HG03064 (cell line): ENCODE results near the gene FAM107B.
A peak's percentile ranks its signal among the peaks of the same experiment; 100 is the strongest.
"Not testable (repeated sequence)": the region's sequence is repeated elsewhere in the genome, so short reads cannot be mapped to it uniquely, and the experiment has no call there.

Experiments used
- ATAC-seq: cut with Tn5 transposase; IDR thresholded peaks from one replicate; pipeline ENCODE4 v1.9.1; 2021; ENCODE audit warnings: low read depth; ENCODE audit not compliant: unreplicated experiment

FAM107B gene

DNA sequence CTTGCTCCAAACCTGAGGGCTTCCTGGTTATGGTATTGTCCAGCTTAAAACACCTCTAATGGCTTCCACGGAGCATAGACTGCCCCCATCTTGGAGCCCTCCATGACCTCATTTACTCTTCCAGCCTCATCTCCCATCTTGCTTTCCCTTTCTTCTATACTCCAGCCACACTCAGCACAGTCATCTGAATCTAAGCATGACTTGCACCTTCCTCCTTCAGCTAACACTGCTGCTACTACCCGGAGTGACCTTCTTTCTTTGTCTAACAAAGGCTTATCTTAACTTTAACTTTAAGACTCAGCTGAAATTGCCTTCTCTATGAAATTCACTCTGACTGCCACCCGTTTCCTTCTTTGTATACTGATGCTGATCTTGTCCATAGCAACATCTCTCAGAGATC lies 135.1 kb downstream of the FAM107B start:
- no peak for ATAC-seq

DNA sequence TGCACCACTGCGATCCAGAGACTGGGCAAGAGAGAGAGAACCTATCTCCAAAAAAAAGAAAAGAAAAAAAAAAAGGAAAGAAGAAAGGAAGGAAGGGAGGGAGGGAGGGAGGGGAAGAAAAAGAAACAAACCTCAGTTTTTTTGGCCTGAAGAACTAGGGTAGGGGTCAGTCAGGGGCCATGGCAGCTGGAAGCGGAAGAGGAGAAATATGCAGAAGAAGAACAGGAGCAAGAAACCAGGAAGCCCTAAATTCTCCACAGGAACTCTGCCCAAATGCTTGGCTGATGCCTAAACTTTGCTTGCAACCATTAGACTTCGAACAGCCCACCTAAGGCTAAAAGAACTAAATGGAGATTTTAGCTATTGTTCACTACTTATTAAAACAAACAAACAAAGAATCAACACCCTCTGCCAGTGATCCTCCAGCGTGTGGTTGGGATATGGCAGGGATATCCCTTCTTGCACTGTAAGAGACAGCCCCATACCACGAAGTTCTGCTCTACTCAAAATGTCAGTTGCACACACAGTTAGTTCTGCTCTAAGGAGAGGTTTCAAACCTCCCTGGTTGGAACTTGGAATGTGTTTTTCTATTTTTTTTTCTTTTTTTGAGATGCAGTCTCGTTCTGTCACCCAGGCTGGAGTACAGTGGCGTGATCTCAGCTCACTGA lies 139.5 kb downstream of the FAM107B start:
- ATAC-seq: no peak

DNA sequence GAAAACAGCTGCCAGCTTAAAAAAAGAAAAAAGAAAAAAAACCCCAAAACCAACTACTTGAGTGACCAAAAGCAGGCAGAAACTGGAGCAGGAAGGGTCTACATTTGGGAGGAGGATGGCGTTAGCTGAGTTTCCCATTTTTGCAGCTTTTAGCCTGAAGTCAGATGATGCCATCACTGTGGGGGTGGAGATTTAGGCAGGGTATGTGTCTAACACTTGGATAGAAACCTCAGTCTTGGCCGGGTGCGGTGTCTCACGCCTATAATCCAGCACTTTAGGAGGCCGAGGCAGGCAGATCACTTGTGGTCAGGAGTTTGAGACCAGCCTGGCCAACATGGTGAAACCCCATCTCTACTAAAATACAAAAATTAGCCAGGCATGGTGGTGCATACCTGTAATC lies 140.1 kb downstream of the FAM107B start:
- not testable (repeated sequence) for ATAC-seq

DNA sequence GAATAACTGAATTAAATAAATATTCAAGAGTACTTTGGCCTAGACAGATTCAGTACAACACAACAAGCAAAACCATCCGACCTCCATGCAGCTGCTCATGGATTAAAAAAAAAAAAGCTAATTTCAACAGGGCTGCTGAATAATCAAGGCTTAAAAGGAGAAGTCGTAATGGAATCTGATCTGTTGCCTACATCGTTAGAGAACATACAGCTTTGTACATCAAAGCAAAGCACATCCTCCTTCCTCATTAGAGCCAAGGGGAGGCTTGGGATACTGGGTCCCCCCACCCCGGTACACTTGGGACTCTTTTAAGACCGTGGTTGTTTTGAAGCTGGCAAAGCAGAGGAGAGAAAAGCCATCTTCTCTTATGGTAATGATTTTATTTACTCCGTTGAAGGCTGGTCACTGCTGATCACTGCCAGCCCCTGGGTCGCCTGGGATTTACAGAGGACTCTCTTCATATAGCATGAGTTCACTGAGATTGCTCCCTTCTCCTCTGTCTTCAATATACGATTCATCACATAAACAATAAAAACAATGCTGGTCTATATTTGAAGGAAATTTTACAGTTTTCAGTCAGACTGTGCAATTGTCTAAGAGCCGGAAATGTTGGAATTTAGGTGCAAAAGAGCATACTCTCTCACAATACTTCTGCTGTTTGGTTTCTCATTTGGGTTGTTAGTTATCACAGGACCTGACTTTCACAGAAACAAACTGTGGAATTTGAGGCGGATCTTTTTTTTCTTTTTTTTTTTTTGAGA lies 148.8 kb downstream of the FAM107B start:
- ATAC-seq: no peak

DNA sequence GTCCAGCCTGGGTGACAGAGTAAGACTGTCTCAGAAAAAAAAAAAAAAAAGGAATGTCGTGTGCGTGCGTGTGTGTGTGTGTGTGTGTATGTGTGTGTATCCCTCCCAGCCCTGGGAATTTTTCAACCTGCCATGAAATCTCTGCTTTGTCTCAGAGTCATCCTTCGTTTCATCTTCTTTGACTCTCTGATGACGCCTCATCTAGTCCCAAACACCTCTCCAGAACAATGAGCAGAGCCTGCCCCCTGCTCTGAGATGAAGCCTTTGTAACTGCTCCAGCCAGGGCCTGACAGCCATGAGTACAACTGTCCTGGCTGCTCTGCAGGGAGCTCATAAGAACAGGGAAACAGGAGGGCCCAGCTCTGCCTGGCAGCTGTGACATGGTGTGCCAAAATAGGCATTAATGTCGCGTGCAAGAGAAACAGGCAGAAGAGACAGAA lies 149.5 kb downstream of the FAM107B start:
- no peak for ATAC-seq

DNA sequence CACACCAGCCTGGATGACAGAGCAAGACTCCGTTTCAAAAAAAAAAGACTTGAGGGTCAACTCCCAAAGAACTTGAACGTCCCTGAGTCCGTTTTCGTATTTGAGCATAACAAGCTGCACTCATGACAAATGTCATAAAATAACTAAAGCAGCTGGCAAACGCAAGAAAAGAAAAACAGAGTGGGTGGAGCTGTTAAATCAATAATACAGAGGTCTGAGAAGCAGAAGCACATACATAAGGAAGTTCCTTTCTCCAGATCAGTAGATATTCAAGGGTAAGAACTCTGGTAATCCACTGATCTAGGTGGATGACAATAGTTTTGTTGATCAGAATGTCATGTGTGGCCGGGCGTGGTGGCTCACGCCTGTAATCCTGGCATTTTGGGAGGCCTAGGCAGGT lies 150.1 kb downstream of the FAM107B start:
- no peak for ATAC-seq

DNA sequence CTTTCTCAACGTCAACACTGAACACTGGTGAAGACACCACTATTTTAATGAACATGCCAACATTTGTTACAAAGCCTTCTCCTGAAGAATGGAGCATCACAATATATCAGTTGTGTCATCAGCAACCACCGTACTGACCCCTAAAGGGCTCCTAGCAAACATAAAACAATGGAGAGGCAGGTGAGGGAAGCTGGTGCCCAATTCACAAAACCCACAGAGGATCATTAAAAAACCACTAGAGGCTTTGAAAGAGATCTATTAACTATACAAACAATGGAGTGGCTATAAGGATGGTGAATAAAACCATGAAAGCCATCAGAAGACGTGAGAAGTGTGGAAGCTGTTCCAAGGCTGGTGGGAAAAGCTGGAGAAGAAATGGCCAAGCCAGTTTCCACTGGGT lies 150.8 kb downstream of the FAM107B start:
- ATAC-seq: no peak

DNA sequence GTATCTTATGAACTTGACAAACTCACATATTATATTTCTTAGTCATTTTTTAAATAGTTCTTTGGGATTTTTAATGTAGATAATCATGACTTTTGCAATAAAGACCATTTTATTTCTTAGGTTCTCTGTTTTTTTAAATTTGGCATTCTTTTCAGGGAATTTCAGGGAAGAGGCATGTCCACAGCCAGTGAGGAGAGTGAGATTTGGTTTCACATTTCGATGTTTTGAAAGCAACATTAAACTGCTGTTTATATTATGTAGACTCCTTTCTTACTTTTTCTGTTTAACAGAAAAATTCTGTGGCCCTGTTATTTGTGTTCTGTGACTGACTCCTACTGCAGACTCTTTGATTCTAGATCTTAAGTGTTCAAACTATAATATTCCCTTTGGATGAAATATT lies 153.7 kb downstream of the FAM107B start:
- no peak for ATAC-seq

DNA sequence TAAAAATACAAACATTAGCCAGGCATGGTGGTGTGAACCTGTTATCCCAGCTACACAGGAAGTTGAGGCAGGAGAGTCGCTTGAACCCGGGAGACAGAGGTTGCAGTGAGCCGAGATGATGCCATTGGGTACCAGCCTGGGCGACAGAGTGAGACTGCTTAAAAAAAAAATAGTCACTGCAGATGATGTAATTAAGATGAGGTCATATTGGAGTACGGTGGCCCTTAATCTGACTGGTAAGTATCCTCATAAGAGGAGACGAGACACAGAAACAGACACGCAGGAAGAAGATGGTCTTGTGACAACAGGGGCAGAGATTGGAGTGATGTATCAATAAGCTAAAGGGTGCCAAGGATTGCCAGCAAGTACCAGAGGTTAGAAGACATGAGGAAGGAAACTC lies 156.0 kb downstream of the FAM107B start:
- ATAC-seq: no peak

DNA sequence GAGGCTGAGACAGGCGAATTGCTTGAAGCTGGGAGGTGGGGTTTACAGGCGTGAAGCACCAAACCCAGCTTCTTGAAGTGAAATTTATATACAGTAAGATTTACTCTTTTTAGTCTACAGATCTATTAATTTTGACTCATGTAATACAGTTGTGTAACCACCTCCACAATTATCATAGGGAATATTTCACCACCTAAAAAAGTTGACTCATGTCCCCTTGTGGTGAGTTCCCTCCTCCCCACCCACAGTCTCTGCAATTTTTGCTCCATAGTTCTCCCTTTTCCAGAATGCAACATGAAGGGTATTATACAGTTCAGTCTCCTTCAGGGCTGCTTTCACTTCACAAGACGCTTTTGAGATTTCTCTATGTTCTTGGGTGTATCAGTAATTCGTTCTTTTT lies 156.8 kb downstream of the FAM107B start:
- no peak for ATAC-seq

DNA sequence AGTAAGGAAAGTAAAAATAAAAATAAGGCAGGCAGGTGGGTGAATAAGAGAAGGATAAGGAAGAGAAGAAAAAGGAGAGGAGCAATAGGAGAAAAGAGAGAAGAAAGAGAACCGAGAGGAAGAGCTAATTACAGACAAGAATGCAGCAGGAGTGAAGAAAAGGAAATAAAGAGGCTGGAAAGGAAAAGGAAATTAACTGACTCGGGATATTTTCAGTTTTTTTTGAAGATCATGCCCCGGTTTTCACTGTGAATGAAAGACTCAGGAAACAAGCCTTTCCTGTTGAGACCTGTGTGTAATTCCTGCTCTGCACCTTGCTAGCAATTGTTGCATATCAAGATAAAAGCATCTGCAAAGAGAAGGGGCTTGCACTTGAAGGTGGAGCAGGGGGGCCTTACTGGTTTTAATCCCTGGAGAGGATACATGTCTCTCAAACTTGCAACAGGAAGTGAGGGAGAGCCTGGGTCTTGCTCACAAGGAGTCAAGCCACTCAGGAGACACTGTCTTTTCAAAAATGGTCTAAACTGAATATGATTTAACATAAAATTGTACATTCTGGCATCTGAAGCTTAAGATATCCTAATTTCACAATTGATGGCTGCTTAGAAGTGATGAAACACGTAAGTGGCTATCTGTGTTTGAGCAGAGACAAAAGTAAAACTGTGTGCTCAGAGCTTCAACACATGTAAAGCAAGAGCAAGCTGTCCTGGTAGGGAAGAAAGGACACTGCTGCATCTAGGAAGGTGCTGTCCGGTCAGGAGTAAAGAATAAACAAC lies 157.6 kb downstream of the FAM107B start:
- ATAC-seq: no peak

DNA sequence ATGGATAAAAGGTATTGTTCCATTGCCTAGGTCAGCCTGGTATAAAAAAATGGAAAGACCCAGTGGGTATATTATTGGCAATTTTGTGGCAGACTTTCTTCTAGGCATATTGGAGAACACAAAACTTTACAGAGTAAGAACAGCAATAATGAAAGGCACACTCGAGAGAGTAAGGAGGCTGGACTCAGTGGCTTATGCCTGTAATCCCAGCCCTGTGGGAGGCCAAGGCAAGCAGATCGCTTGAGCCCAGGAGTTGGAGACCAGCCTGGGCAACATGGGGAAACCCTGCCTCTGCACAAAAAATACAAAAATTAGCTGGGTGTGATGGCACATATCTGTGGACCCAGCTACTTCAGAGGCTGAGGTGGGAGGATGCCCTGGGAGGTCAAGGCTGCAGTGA lies 158.2 kb downstream of the FAM107B start:
- no peak for ATAC-seq

DNA sequence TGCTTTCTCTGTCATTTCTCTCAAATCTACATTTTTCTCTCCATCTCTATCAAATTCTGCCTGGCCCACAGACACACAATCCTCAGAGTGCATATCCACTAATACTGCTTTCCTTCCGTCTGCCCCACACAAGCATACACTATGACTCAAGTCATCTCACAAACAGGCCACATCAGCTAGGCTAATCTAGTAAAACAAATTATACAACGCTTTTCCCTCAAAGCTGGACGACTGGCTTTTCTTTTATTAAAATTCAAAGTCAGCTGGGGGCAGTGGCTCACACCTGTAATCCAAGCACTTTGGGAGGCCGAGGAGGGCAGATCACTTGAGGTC lies 161.1 kb downstream of the FAM107B start:
- ATAC-seq: no peak

DNA sequence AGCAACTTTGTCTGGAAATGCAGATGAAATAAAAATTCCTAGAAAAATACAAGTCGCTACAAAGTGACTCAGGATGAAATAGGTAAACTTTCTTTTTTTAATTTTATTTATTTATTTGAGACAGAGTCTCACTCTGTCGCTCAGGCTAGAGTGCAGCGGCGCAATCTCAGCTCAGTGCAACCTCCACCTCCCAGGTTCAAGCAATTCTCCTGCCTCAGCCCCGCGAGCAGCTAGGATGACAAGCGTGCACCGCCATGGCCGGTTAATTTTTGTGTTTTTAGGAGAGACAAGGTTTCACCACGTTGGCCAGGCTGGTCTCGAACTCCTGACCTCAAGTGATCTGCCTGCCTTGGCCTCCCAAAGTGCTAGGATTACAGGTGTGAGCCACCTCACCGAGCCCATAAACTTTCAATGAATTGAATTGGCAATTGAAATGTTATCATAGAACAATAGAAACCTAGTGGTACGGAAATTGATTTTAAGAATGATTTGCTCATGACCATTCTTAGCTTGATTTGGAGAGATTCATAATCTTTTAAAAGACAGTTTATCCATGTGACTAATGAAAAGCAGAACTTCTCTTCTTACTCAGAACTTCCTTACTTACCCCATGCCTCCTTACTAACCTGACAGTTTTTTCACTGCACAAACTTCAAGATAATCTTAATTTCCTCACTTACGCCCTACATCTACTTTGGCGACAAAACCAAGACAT lies 161.7 kb downstream of the FAM107B start:
- ATAC-seq: no peak

DNA sequence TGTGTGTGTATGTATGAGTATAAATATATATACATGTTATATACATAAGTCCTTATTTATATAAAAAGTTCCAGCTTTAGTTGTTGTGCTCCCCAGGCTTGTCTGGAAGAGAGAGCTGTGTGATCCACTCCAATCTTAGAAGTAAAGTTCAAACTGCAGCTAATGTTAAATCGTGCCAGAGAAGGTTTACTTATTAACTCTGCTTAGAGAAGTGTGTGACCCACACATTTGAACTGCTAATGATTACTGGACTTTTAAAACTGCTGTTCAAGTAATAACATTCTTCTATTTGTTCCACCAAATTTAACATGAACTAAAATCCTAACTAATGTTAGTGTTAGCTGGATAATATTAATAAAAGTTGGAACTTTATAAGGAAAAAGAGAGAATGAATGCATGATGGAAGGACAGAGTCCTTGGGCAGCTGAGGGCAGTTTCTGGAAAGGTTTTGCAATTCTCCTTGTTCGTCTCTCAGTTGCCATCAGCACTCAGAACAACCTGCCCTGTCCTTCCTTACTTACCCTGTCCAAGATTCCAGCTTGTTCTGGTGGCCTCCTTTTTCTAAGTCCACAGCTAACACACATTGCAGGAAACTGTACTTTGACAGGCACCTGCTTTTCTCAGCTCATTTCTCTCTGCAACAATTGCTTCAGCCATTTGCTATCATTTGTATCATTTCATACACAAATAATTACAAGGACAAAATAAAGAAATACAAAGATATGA lies 162.6 kb downstream of the FAM107B start:
- no peak for ATAC-seq

DNA sequence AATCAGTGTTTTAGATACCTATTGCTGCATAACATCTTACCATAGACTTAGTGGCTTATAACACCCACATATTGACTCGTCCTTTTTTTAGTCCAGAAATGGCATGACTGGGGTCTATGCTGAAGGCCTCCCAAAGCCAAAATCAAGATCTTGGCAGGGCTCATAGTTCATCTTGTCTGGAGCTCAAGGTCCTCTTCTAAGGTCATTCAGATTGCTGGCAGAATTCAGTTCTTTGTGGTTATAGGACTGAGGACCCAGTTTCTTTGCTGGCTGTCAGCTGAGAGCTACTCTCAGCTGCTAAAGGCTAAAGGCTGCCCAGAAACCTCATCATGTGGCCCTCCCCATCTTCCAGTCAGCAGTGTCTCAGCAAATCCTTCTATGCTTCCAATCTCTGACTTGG lies 165.5 kb downstream of the FAM107B start:
- no peak for ATAC-seq

DNA sequence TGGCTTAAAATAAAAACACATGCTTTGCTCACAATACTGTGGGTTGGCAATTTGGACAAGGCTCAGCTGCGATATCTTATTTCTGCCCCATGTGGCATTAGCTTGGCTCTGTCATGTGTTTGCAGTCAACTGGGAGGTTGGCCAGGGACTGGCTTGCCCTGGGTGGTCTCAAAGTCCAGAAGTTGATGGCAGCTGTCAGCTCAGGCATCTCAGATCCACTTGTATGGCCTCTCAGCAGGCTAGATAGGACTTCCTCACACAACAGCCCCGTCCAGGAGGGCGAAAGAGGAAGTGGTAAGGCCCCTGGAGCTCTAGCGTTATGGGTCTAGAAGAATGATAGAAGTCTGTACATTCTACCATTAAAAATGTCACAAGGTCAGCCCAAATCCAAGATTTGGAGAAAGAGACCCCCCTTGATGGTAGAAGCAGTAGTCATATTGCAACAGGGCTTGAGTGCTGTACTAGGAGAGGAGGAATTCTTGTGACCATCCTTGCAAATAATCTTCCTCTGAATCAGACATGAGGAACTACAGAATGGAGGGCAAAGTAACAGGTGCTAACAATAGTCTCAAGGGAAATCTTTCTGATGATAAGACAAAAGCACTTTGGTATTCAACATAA lies 166.2 kb downstream of the FAM107B start:
- ATAC-seq: no peak

DNA sequence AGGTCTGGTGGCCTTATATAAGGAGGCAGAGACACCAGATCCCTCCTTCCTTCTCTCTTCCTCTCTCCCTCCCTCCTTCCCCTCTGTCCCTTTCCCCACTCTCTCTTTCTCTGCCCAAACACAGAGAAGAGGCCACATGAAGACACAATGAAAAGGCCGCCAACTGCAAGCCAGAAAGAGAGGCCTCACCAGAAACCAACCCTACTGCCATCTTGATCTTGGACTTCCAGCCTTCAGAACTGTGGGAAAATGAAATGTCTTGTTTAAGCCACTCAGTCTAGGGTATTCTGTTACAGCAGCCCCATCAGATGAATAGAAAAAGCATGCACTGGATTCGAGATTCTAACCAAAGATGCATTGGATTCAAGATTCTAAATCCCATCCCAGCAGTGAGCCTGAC lies 168.1 kb downstream of the FAM107B start:
- ATAC-seq: no peak

DNA sequence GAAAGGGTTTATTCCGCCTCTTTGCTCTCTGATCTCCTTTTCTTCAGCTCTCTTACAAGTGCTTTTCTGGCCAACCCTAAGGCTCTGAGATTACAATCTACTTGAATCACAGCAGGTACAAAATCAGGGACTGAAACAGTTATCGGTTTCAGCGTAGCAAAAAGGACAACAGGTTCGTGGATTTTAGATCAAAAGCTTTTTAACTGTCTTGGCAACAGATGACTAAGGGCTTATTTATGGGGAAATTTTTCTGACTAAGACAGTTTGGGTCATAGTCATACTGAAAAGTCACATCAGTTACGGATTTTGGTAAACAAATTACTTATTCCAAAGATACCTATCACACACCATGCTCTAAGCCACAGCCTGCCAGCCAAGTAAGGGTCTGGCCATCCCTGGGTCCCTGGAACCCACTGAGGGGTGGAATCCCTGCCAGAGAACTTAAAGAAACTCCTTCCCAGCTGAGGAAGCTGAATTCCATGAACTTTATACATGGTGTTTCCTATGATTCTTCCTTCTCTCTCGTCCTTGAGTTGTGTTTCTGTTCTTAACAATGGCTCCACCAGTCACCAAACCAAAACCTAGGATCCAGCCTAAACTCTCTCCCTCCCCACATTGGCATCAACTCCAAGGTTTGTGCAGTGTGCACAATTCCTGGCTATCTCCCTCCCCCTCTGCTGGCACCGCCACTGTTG lies 169.3 kb downstream of the FAM107B start:
- ATAC-seq: peak; percentile 43
